GM19025 (cell line): ENCODE data around the gene KLK3.
A peak's percentile ranks its signal among the peaks of the same experiment; 100 is the strongest.

ENCODE experiments used
- ATAC-seq: cut with Tn5 transposase; IDR thresholded peaks from one replicate; pipeline ENCODE4 v1.9.1; 2021; ENCODE audit warnings: mild to moderate bottlenecking, low read depth, moderate library complexity; ENCODE audit not compliant: unreplicated experiment

The KLK3 gene

GRCh38 chr19:50830266-50831025, 24.3 kb upstream of the KLK3 start:
- no peak for ATAC-seq

GRCh38 chr19:50831026-50831396, 23.7 kb upstream of the KLK3 start:
- ATAC-seq: no peak

- ATAC-seq: no peak
Observed at GRCh38 chr19:50832666-50833065, 22.0 kb upstream of the KLK3 start.

- no peak for ATAC-seq
Observed at GRCh38 chr19:50833117-50833801, 21.5 kb upstream of the KLK3 start, which contains the start of gene KLK15. KLK15 (minus strand) TSS chr19:50833574; CDS start chr19:50831492, 2,082 bp downstream.

- no peak for ATAC-seq
Observed at GRCh38 chr19:50833802-50834167, 20.9 kb upstream of the KLK3 start.

- no peak for ATAC-seq
Observed at GRCh38 chr19:50835103-50835784, 19.5 kb upstream of the KLK3 start.

- peak; percentile 73 for ATAC-seq
Observed at GRCh38 chr19:50835785-50836542, 18.8 kb upstream of the KLK3 start.

GRCh38 chr19:50836543-50837195, 18.0 kb upstream of the KLK3 start:
- no peak for ATAC-seq

- ATAC-seq: no peak
Observed at GRCh38 chr19:50837300-50837699, 17.4 kb upstream of the KLK3 start.

GRCh38 chr19:50838239-50838638, 16.5 kb upstream of the KLK3 start:
- no peak for ATAC-seq

GRCh38 chr19:50839712-50840655, 14.7 kb upstream of the KLK3 start:
- no peak for ATAC-seq

GRCh38 chr19:50842130-50842529, 12.6 kb upstream of the KLK3 start:
- no peak for ATAC-seq

- ATAC-seq: no peak
Observed at GRCh38 chr19:50843205-50843604, 11.5 kb upstream of the KLK3 start.

GRCh38 chr19:50843701-50844221, 11.0 kb upstream of the KLK3 start:
- no peak for ATAC-seq

GRCh38 chr19:50844296-50844935, 10.3 kb upstream of the KLK3 start:
- ATAC-seq: no peak

GRCh38 chr19:50850738-50851137, 4.0 kb upstream of the KLK3 start:
- ATAC-seq: no peak

GRCh38 chr19:50851620-50852019, 3.1 kb upstream of the KLK3 start:
- no peak for ATAC-seq

GRCh38 chr19:50857366-50857765, 2.7 kb downstream of the KLK3 start:
- no peak for ATAC-seq

- ATAC-seq: no peak
Observed at GRCh38 chr19:50858886-50859285, 4.2 kb downstream of the KLK3 start.
